ENCODE measurements around the gene GALNT7.

GALNT7 gene

GRCh38 chr4:173317004-173317403 lies 148.4 kb downstream of the GALNT7 start:
- no peak for DNase-seq

DNA sequence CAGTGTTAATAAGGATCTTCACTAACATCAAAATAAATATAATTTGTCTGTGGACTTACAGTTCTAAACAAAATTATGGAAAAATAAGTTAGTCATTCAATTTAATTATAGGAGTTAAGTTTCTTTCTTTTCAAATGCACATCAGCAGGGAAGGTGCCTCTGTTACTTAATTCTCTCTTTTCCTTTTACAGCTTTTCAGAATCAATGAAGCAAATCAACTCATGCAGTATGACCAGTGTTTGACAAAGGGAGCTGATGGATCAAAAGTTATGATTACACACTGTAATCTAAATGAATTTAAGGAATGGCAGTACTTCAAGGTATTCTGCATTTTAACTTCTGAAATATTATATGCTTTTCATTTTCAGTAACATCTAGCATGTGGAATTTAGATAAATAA lies 149.6 kb downstream of the GALNT7 start:
- no peak for DNase-seq

DNA sequence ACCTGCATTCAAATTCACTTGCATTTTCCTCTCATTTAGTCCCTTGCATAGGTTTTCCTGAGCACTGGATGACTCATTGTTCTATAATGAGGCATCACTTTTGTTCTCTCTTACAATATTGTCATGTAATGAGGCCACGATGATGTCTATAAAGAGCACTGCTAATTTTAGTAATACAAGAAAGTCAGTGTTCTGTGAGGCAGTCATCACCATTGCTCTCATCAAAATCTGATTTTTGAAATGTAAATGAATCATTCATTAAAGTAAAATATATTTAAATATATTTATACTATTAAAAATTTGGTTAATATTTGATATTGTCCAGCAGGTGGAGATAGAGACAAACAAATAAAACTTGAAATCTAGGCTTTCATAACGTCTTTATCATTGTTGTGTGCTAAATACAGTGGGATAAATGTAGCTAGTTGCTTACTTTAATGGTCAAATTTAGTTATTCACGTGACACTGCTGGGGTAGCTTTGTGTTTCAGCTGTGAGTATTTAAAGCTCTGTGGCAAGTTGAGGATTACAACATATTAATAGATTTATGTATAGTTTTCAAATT lies 150.1 kb downstream of the GALNT7 start:
- no peak for DNase-seq

DNA sequence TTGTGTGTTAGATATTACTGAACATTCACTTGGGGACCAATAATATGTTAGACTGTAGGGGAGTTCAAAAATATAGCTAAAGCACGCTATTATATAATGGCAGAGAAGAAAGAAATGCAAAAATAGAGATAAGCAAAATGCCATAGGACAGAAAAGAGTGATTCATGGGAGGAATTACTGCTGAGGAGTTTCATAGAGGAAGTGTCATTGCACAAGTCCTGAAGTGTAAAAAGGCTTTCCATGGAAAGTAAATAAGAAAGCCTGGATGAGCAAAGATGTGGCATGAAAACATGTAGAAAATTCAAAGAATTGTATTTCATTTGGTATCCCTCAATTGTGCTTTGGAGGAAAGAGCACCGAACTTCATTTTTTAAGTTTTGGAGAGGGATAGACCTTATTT lies 151.1 kb downstream of the GALNT7 start:
- DNase-seq: no peak

GRCh38 chr4:173325007-173325736 lies 156.6 kb downstream of the GALNT7 start:
- DNase-seq: no peak

GRCh38 chr4:173328236-173328901 lies 159.8 kb downstream of the GALNT7 start:
- DNase-seq: no peak

DNA sequence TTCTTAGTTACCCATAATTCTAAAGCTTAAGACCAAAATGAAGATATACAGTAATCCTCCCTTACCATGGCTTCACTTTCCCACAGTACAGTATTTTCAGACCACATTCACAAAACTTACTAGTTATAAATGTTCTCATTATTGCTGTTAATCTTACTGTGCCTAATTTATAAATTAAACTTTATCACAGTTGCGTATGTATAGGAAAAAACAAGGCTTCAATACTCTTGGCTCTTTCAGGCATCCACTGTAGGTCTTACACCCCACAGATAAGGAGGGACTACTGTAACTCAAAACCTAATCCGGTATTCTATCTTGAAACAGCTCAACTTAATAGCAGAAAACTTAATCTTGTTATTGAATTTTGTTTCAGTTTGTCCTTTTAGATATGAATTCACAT lies 162.0 kb downstream of the GALNT7 start:
- DNase-seq: no peak

DNA sequence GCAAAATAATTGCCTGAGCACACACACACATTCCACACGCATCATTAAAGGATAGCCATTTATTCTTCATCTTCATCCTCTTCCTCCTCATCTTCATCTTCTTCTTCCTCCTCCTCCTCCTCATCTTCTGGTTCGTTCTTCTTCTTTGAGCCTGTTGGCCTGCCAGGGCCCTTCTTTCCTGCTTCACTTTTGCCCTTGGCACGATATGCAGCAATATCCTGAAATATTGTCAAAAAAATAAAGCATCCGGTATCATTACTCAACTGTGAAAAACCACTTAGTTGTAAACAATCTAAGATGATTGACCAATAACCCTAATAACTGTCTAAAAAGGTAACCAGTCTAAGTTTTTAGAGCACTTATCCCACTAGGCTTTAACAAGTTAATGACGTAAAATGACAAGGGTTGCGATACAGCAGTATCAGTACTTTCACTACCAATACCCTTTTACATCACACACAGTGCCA lies 163.4 kb downstream of the GALNT7 start:
- DNase-seq: no peak

GRCh38 chr4:173332963-173333657 lies 164.5 kb downstream of the GALNT7 start:
- no peak for DNase-seq

GRCh38 chr4:173333658-173334084 lies 165.1 kb downstream of the GALNT7 start:
- no peak for DNase-seq

- peak; percentile 94 for DNase-seq
These were observed 165.7 kb downstream of the GALNT7 start, which contains the start of gene HMGB2 for GRCh38 chr4:173334085-173334890. TSS of gene HMGB2 (minus strand) at chr4:173334358. CDS start at chr4:173333649, 709 bp downstream.

DNA sequence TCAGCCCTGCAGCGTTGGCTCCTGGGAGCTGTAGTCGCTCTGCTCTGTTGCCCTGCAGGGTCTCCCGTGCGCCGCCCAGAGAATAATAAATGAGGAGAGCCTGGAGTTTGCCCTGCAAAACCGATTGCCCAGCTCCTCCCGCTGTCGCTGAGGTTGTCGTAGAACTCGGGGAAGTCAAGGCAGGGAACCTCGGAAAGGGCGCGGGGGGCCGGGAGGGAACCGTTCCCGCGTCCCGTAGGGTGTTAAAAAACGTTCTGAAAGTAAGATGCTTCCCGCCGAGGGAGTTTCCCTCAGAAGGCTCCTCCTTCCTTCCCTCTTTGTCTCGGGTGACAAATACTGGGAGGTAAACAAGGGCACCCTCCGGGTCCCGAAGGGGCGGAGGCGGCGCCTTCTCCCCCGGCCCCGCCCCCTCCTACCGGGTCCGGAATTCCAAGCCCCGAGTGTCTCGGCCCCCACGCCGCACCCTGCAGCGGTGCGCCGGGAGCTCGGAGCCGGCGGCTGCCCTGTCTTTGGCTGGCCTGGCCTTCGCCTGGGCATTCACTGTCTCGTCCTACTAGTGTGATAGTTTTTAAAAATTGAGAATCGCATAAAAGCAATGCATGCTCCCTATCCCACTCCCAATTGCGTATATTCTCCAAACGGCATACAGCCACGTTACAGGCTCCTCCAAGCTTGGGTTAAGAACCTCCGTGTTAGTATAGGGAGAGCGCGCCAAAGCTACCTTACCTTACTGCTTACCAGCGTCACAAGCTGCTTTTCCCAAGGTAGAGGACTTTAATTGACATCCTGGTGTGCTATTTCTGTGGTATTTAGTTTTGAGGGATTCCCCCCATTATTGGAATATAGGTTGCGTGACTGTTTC lies 166.5 kb downstream of the GALNT7 start:
- DNase-seq: peak; percentile 34

DNA sequence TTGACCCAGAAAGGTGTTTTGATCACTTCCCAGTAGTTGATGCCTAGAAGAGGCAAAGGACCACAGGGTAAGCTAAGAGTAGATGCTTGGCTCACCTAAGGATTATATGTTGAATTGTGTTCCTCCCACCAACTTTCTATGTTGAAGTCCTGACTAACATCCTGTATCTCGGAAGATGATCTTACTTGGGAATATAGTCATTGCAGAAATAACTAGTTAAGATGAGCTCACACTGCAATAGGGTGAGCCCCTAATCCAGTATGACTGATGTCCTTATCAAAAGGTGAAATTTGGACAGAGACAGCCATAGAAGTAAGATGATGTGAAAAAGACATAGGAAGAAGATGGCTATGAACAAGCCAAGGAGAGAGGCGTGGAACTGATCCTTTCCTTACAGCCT lies 168.9 kb downstream of the GALNT7 start:
- DNase-seq: no peak

GRCh38 chr4:173343832-173344397 lies 175.3 kb downstream of the GALNT7 start:
- no peak for DNase-seq

- DNase-seq: no peak
These were observed 177.0 kb downstream of the GALNT7 start for GRCh38 chr4:173345648-173346047.

DNA sequence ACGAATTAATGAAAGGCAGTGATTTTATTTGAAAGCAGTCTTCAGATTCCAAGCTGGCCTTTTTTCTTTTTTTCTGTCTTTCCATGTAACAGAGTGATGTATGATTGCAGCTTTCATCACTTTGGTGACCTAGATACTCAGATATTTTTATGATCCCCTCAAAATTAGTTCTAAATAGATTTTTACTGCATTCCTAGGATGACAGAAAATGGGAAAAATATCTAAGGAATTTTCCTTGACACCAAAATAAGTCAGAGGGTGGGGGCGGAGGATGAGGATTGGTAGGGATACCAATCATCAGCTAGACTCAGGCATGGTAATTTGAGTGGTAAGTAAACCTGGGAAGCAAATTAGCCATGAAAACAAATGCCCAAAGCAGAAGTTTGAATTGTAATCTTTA lies 177.5 kb downstream of the GALNT7 start:
- DNase-seq: no peak

GRCh38 chr4:173347467-173347866 lies 178.9 kb downstream of the GALNT7 start:
- DNase-seq: no peak

GRCh38 chr4:173357939-173358338 lies 189.3 kb downstream of the GALNT7 start:
- no peak for DNase-seq

GRCh38 chr4:173360587-173361221 lies 192.1 kb downstream of the GALNT7 start:
- DNase-seq: no peak

GRCh38 chr4:173362666-173363065 lies 194.1 kb downstream of the GALNT7 start:
- DNase-seq: no peak

Data from SIG-M5 (cell line).